ENCODE results near the gene GPHA2. TPM values are rescaled to one million over a fixed set of nuclear protein-coding genes. Genes with fewer than 3 reads are reported as not detected.

Gene GPHA2
- total and polyA plus RNA-seq, 2 donors (not counting 1 experiment from before 2014, with no cell fraction given), result not detected

DNA sequence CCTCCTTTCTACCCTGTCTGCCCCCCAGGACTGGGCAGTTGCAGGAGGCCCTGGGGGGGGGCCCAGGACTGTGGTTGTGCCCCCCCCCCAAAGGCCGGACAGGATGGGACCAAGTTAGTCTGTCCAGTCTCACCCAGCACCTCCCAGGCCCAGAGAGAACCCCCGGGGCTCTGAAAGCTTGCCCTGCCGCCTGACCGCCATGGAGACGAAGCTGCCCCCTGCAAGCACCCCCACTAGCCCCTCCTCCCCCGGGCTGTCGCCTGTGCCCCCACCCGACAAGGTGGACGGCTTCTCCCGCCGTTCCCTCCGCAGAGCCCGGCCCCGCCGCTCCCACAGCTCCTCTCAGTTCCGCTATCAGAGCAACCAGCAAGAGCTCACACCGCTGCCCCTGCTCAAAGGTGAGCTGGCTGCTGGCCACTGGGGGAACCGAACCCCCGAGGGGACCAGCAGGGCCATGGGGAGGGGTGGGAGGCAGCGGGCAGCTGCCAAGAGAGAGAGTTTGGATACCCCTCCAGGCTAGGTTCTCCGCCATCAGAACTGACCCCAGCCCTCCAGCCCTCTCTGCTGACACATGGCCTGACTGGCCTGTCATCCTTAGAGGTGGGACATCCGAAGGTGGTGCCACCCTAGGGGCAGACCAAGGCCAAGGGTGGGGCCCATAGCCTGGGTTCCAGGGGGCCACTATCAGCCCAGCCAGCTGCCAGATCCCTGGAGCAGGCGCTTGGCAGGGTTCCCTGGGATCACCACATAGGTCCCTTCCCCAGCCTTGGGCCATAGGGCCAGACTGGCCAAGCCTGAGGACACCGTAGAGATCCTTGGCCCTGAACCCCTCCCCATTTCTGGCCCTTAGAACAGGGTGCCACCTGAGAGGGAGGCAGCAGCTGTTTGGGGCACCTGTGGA is 9.9 kb downstream of the GPHA2 start:
- no peak for DNase-seq (ENCODE audit: low read depth in 2 of 2)
- peak overlapping the region; percentile 47 to 95 (median 69) for H3K4me3 ChIP-seq (replicated peaks in 1 of 4; ENCODE audit: control extremely low read depth in 1 of 4, insufficient read depth in 1 of 4, low read depth in 3 of 4, low read length in 4 of 4)
- no peak overlapping the region for H2AFZ ChIP-seq (ENCODE audit: low read length)
- TF ChIP-seq, protein P1, sequence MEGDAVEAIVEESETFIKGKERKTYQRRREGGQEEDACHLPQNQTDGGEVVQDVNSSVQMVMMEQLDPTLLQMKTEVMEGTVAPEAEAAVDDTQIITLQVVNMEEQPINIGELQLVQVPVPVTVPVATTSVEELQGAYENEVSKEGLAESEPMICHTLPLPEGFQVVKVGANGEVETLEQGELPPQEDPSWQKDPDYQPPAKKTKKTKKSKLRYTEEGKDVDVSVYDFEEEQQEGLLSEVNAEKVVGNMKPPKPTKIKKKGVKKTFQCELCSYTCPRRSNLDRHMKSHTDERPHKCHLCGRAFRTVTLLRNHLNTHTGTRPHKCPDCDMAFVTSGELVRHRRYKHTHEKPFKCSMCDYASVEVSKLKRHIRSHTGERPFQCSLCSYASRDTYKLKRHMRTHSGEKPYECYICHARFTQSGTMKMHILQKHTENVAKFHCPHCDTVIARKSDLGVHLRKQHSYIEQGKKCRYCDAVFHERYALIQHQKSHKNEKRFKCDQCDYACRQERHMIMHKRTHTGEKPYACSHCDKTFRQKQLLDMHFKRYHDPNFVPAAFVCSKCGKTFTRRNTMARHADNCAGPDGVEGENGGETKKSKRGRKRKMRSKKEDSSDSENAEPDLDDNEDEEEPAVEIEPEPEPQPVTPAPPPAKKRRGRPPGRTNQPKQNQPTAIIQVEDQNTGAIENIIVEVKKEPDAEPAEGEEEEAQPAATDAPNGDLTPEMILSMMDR (conservative IDR thresholded peaks at IDR 0.05 in 1 of 2, IDR thresholded peaks at IDR 0.05 in 1 of 2; ENCODE audit: low read depth in 1 of 2, low read length in 2 of 2), result no peak
- no peak for TF ChIP-seq EZH2 (IDR thresholded peaks at IDR 0.05; ENCODE audit: low read length, missing control alignments)
- no peaks in the 10 kb centered on the region for H3K79me2 ChIP-seq (ENCODE audit: control insufficient read depth, insufficient read depth, low read length)
- H3K27me3 ChIP-seq (ENCODE audit: control insufficient read depth, insufficient read depth, low read length), result no peaks in the 10 kb centered on the region
- no peak overlapping the region for H3K27ac ChIP-seq (ENCODE audit: insufficient read depth, low read length)
- no peaks in the 10 kb centered on the region for H3K9me3 ChIP-seq (ENCODE audit: control insufficient read depth, insufficient read depth, low read depth, low read length)
- H3K4me1 ChIP-seq (ENCODE audit: control insufficient read depth, extremely low read depth, insufficient read depth, low read length), result peaks cover 6% of the 10 kb centered on the region
- H3K36me3 ChIP-seq (ENCODE audit: control insufficient read depth, insufficient read depth, low read length), result peaks cover 8% of the 10 kb centered on the region
- H4K20me1 ChIP-seq (ENCODE audit: control insufficient read depth, extremely low read depth, insufficient read depth, low read length), result no peaks in the 10 kb centered on the region
- no peak overlapping the region for H3K9ac ChIP-seq (ENCODE audit: insufficient read depth, low read length)
- peak overlapping the region; percentile 79 for H3K4me2 ChIP-seq (ENCODE audit: extremely low read depth, insufficient read depth, low read length)

DNA sequence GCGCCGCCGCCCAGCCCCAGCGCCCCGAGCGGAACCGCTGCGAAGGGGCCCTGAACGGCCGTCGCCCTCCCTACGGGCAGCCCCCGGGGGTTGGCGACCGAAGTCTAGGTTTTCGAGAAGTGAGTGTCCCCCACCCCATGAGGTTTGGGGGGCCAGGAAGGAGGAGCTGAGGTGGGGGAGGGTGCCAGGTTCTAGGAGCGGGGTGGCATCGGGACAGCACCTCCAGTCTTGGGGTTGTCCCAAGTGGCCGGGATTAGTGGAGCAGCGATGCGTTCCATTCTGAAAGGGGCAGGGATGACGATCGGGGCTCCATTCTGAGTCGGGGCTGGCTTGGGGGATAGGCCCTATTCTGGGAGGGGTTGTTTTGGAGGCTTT is 10.8 kb downstream of the GPHA2 start:
- DNase-seq (ENCODE audit: low read depth in 2 of 2), result no peak
- H3K4me2 ChIP-seq (ENCODE audit: extremely low read depth, insufficient read depth, low read length), result peak overlapping the region; percentile 79
- no peaks in the 10 kb centered on the region for H3K27me3 ChIP-seq (ENCODE audit: control insufficient read depth, insufficient read depth, low read length)
- H3K4me3 ChIP-seq (replicated peaks in 1 of 4; ENCODE audit: control extremely low read depth in 1 of 4, insufficient read depth in 1 of 4, low read depth in 3 of 4, low read length in 4 of 4), result peak overlapping the region; percentile 47 to 95 (median 69)
- no peaks in the 10 kb centered on the region for H3K9me3 ChIP-seq (ENCODE audit: control insufficient read depth, insufficient read depth, low read depth, low read length)
- H3K27ac ChIP-seq (ENCODE audit: insufficient read depth, low read length), result peak overlapping the region; percentile 76
- H3K79me2 ChIP-seq (ENCODE audit: control insufficient read depth, insufficient read depth, low read length), result no peaks in the 10 kb centered on the region
- peak overlapping the region; percentile 69 for H3K9ac ChIP-seq (ENCODE audit: insufficient read depth, low read length)
- TF ChIP-seq EZH2 (IDR thresholded peaks at IDR 0.05; ENCODE audit: low read length, missing control alignments), result no peak
- TF ChIP-seq, protein P1 (conservative IDR thresholded peaks at IDR 0.05 in 1 of 2, IDR thresholded peaks at IDR 0.05 in 1 of 2; ENCODE audit: low read depth in 1 of 2, low read length in 2 of 2), result no peak
- no peak overlapping the region for H2AFZ ChIP-seq (ENCODE audit: low read length)
- peaks cover 5% of the 10 kb centered on the region for H3K36me3 ChIP-seq (ENCODE audit: control insufficient read depth, insufficient read depth, low read length)
- H4K20me1 ChIP-seq (ENCODE audit: control insufficient read depth, extremely low read depth, insufficient read depth, low read length), result no peaks in the 10 kb centered on the region
- H3K4me1 ChIP-seq (ENCODE audit: control insufficient read depth, extremely low read depth, insufficient read depth, low read length), result peaks cover 6% of the 10 kb centered on the region

DNA sequence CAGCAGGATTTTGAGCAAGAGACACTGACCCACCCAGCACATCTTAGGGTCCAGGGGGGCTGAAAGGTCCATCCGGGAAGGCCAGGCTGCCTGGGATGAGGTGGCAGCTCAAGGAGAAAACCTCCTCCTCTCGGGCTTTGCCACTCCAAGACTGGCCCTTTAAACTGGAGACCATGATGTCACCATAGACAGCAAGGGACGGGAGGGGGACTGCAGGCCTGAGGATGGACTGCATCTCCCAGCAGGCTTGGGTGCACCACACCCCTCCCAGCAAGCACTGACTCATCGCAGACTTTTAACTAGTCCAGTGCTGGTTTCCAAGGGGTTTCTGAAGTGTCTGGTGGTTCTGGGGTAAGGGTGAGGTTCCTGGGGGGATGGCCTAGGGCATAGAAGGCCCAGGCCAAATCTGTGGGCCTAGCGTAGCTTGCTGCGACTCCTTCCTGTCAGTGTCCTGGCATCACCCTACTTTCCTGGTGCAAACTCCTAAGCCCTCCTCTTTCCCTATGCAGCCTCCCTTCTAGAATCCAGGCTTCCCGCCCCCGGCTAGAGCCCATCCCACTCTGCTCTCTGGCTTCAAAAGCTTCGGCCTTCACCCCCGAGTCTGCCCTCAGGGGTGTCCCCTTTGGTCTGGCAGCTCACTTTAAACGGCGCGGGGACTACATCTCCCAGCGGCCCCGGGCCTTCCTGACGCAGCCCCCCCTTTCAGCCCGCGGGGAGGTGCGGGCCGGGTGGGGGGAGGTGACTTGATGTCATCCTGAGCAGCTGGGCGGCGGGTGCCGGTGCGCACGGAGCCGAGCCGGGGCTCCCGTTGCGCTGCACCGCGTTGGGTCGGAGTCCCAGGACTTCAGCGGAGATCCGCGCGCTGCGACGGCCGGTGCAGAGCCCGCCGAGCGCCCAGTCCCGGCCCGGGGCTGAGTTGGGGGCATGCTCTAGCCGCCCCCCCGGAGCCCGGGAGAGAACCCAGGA is 11.5 kb downstream of the GPHA2 start, which contains the start of gene PPP2R5B:
Gene PPP2R5B, plus strand, starts transcription at position 746 of the 966 bp plus-strand sequence. CDS start 1,046 bp downstream, outside the sequence.
- no peaks in the 10 kb centered on the region for H4K20me1 ChIP-seq (ENCODE audit: control insufficient read depth, extremely low read depth, insufficient read depth, low read length)
- peak within 1 kb of the TSS; percentile 69 for H3K9ac ChIP-seq (ENCODE audit: insufficient read depth, low read length)
- TF ChIP-seq, protein P1 (conservative IDR thresholded peaks at IDR 0.05 in 1 of 2, IDR thresholded peaks at IDR 0.05 in 1 of 2; ENCODE audit: low read depth in 1 of 2, low read length in 2 of 2), result no peak
- TF ChIP-seq EZH2 (IDR thresholded peaks at IDR 0.05; ENCODE audit: low read length, missing control alignments), result no peak
- peak within 1 kb of the TSS; percentile 99 for H2AFZ ChIP-seq (ENCODE audit: low read length)
- no peaks in the 10 kb centered on the region for H3K79me2 ChIP-seq (ENCODE audit: control insufficient read depth, insufficient read depth, low read length)
- no peaks in the 10 kb centered on the region for H3K9me3 ChIP-seq (ENCODE audit: control insufficient read depth, insufficient read depth, low read depth, low read length)
- peak; percentile 94 to 96 for DNase-seq (ENCODE audit: low read depth in 2 of 2)
- no peaks in the 10 kb centered on the region for H3K27me3 ChIP-seq (ENCODE audit: control insufficient read depth, insufficient read depth, low read length)
- H3K4me3 ChIP-seq (replicated peaks in 1 of 4; ENCODE audit: control extremely low read depth in 1 of 4, insufficient read depth in 1 of 4, low read depth in 3 of 4, low read length in 4 of 4), result peak within 1 kb of the TSS; percentile 47 to 95 (median 69)
- H3K4me1 ChIP-seq (ENCODE audit: control insufficient read depth, extremely low read depth, insufficient read depth, low read length), result peaks cover 6% of the 10 kb centered on the region
- H3K4me2 ChIP-seq (ENCODE audit: extremely low read depth, insufficient read depth, low read length), result peak within 1 kb of the TSS; percentile 87
- peak within 1 kb of the TSS; percentile 76 for H3K27ac ChIP-seq (ENCODE audit: insufficient read depth, low read length)
- H3K36me3 ChIP-seq (ENCODE audit: control insufficient read depth, insufficient read depth, low read length), result peaks cover 5% of the 10 kb centered on the region
